ENCODE results near the gene TAMALIN. TPM values are rescaled to one million over a fixed set of nuclear protein-coding genes. Genes with fewer than 3 reads are reported as not detected.

TAMALIN gene
- total RNA-seq, 2 donors from 2014 or later: 16.5 to 38.6 TPM

- intact Hi-C loops (cut with DNase I): no loop called here
- Histone ChIP-seq H3K27me3 (replicated peaks; ENCODE audit: insufficient read depth) (no peaks in the 10 kb centered on the region), H3K36me3 (no peaks in the 10 kb centered on the region), H3K9me3 (no peaks in the 10 kb centered on the region), H3K27ac (peak overlapping the region; percentile 87 to 88), H3K4me1 (replicated peaks) (peaks cover 19% of the 10 kb centered on the region), H3K4me3 (peak overlapping the region in 1 of 2 donors; percentile 79)
- DNase-seq (ENCODE audit: low spot score): no peak
- WGBS: 29% methylated on average over 11 of the region's 11 CpGs
- TF ChIP-seq POLR2A (IDR thresholded peaks at IDR 0.05) (no peak), POLR2AphosphoS5 (IDR thresholded peaks at IDR 0.05) (peak; percentile 71)
Observed at GRCh38 chr12:52010152-52010622, 3.4 kb downstream of the TAMALIN start.

- Histone ChIP-seq H3K4me3 (no peak overlapping the region), H3K36me3 (no peaks in the 10 kb centered on the region), H3K4me1 (replicated peaks) (peaks cover 19% of the 10 kb centered on the region), H3K27me3 (replicated peaks; ENCODE audit: insufficient read depth) (no peaks in the 10 kb centered on the region), H3K27ac (peak overlapping the region; percentile 87 to 88), H3K9me3 (no peaks in the 10 kb centered on the region)
- TF ChIP-seq CTCF (IDR thresholded peaks at IDR 0.05) (no peak), POLR2A (IDR thresholded peaks at IDR 0.05) (no peak), POLR2AphosphoS5 (IDR thresholded peaks at IDR 0.05) (no peak)
- DNase-seq (ENCODE audit: low spot score): no peak
- intact Hi-C loops (cut with DNase I): no loop called here
- 71% methylated on average over 8 of the region's 8 CpGs for WGBS
Observed at GRCh38 chr12:52010692-52011601, 4.2 kb downstream of the TAMALIN start.

GRCh38 chr12:52011602-52012214 lies 5.0 kb downstream of the TAMALIN start:
- no peak for DNase-seq (ENCODE audit: low spot score)
- Histone ChIP-seq H3K36me3 (no peaks in the 10 kb centered on the region), H3K4me1 (replicated peaks) (peaks cover 19% of the 10 kb centered on the region), H3K27me3 (replicated peaks; ENCODE audit: insufficient read depth) (no peaks in the 10 kb centered on the region), H3K9me3 (no peaks in the 10 kb centered on the region), H3K4me3 (no peak overlapping the region), H3K27ac (peak overlapping the region in 1 of 2 donors; percentile 88)
- TF ChIP-seq POLR2A (IDR thresholded peaks at IDR 0.05) (no peak), CTCF (IDR thresholded peaks at IDR 0.05) (no peak), POLR2AphosphoS5 (IDR thresholded peaks at IDR 0.05) (no peak)
- intact Hi-C loops (cut with DNase I): no loop called here
- WGBS: 92% methylated on average over 8 of the region's 8 CpGs

DNA sequence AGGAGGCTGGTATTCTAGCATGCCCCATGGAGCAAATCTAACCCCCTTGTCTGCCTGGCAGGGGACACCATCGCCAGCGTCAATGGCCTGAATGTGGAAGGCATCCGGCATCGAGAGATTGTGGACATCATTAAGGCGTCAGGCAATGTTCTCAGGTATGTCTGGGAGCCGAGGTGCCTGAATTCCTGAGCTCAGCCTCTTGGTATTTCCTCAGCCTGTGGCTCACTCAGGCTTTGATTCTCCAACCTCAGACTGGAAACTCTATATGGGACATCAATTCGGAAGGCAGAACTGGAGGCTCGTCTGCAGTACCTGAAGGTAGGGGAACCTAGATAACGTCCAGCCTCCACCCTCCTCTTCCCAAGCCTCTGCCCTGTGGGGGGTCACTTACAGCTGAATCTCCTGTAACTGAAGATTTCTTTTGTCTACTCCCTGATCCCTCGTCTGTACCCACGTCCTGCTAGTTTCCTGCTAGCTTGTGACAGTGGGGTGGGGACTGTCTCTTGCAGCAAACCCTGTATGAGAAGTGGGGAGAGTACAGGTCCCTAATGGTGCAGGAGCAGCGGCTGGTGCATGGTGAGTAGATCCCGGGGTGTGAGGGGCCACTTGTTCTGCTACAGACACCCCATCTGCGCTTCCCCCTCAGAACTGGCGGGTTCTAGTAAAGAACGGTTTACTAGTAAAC lies 7.0 kb downstream of the TAMALIN start:
- Histone ChIP-seq H3K4me3 (no peak overlapping the region), H3K4me1 (replicated peaks) (peaks cover 19% of the 10 kb centered on the region), H3K27ac (no peak overlapping the region), H3K27me3 (replicated peaks; ENCODE audit: insufficient read depth) (no peaks in the 10 kb centered on the region), H3K36me3 (no peaks in the 10 kb centered on the region), H3K9me3 (no peaks in the 10 kb centered on the region)
- DNase-seq (ENCODE audit: low spot score): no peak
- no peak for TF ChIP-seq CTCF (IDR thresholded peaks at IDR 0.05)
- TF ChIP-seq POLR2A (IDR thresholded peaks at IDR 0.05): no peak
- TF ChIP-seq POLR2AphosphoS5 (IDR thresholded peaks at IDR 0.05): no peak
- intact Hi-C loops (cut with DNase I): no loop called here
- WGBS: 90% methylated on average over 16 of the region's 16 CpGs

Measured in prostate gland (tissue), 2 donors.